HEK293 (cell line): Measurements from ENCODE around the gene TRAPPC11.

ENCODE experiments used
- CTCF ChIA-PET: fragments of 350-600 bp; formaldehyde crosslinking; extraction: SDS; loops from one replicate; lab custom pipeline; 2021; ENCODE audit warnings: antibody characterized with exemption; lab: Yijun Ruan, JAX
- POLR2A ChIA-PET: fragments of 300-600 bp; formaldehyde crosslinking; extraction: SDS; loops from one replicate; lab custom pipeline; 2020; ENCODE audit warnings: antibody characterized with exemption, inconsistent platforms; lab: Yijun Ruan, JAX
- H3K27ac ChIP-seq: fragments of 200-500 bp; sonication (Bioruptor generic); 2 replicates; pipeline ENCODE4 v1.5.1; 2014; ENCODE audit warnings: low read depth, low read length, control low read depth, inconsistent platforms; ENCODE audit errors: extremely low read depth
- H3K36me3 ChIP-seq, 2 experiments: fragments of 200-500 bp in 1 of 2; sonication (Bioruptor generic) in 1 of 2; 1 replicate in 1 of 2; 2 replicates in 1 of 2; pipeline ENCODE4 v1.5.1; 2014 to 2017; ENCODE audit warnings: inconsistent platforms in 2 of 2, low read length in 2 of 2; ENCODE audit not compliant: control insufficient read depth in 2 of 2, insufficient read depth in 1 of 2
- H3K4me1 ChIP-seq: fragments of 200-500 bp; sonication (Bioruptor generic); 2 replicates; pipeline ENCODE4 v1.5.1; 2014; ENCODE audit warnings: mild to moderate bottlenecking, low read length, inconsistent platforms; ENCODE audit not compliant: control insufficient read depth, insufficient read depth
- H3K4me3 ChIP-seq: 2 replicates; pipeline ENCODE4 v1.5.1; 2011; ENCODE audit warnings: low read depth, mild to moderate bottlenecking, control low read depth, low read length, moderate library complexity
- H3K9me3 ChIP-seq: fragments of 200-500 bp; sonication (Bioruptor generic); 2 replicates; pipeline ENCODE4 v1.5.1; 2014; ENCODE audit warnings: low read depth, low read length, inconsistent platforms; ENCODE audit not compliant: control insufficient read depth, insufficient read depth
- ELK4 ChIP-seq: IDR thresholded peaks from 2 replicates; pipeline ENCODE4 v1.6.1; 2011; ENCODE audit warnings: mild to moderate bottlenecking, low read depth, low read length, borderline replicate concordance
- IKZF3 ChIP-seq: fragments of 450-650 bp; IDR thresholded peaks from 2 replicates; pipeline ENCODE4 v1.5.0; 2018; ENCODE audit warnings: missing biosample characterization, mild to moderate bottlenecking, missing genetic modification characterization, moderate library complexity
- INSM2 ChIP-seq: fragments of 450-650 bp; formaldehyde crosslinking; IDR thresholded peaks from 2 replicates; pipeline ENCODE4 v1.5.1; 2016; ENCODE audit warnings: missing biosample characterization, missing genetic modification characterization
- MYNN ChIP-seq: fragments of 450-650 bp; formaldehyde crosslinking; IDR thresholded peaks from 2 replicates; pipeline ENCODE4 v1.5.1; 2016; ENCODE audit warnings: missing biosample characterization, missing genetic modification characterization, borderline replicate concordance
- SETDB1 ChIP-seq: IDR thresholded peaks from one replicate; pipeline ENCODE4 v1.6.1; 2017; ENCODE audit warnings: mild to moderate bottlenecking, low read length, moderate library complexity, mixed read lengths; ENCODE audit not compliant: insufficient read length
- ZBTB44 ChIP-seq: fragments of 450-650 bp; IDR thresholded peaks from 2 replicates; pipeline ENCODE4 v1.5.1; 2018; ENCODE audit warnings: missing biosample characterization, mild to moderate bottlenecking, missing genetic modification characterization
- ZBTB7A ChIP-seq: fragments of 450-650 bp; formaldehyde crosslinking; IDR thresholded peaks from 2 replicates; pipeline ENCODE4 v1.5.1; 2016; ENCODE audit warnings: low read depth, missing biosample characterization, missing genetic modification characterization
- ZEB2 ChIP-seq: fragments of 450-650 bp; formaldehyde crosslinking; IDR thresholded peaks from 2 replicates; pipeline ENCODE4 v1.5.1; 2016; ENCODE audit warnings: missing biosample characterization, missing genetic modification characterization
- ZFP3 ChIP-seq: fragments of 450-650 bp; formaldehyde crosslinking; IDR thresholded peaks from 2 replicates; pipeline ENCODE4 v1.5.1; 2016; ENCODE audit warnings: low read depth, missing biosample characterization, missing genetic modification characterization
- ZFP37 ChIP-seq: fragments of 450-650 bp; formaldehyde crosslinking; IDR thresholded peaks from 2 replicates; pipeline ENCODE4 v1.5.1; 2016; ENCODE audit warnings: missing biosample characterization, missing genetic modification characterization
- ZNF19 ChIP-seq: fragments of 450-650 bp; formaldehyde crosslinking; IDR thresholded peaks from 2 replicates; pipeline ENCODE4; 2016; ENCODE audit warnings: missing biosample characterization, missing genetic modification characterization, low read depth
- ZNF513 ChIP-seq: fragments of 450-650 bp; IDR thresholded peaks from 2 replicates; pipeline ENCODE4 v1.5.1; 2018; ENCODE audit warnings: missing biosample characterization, missing genetic modification characterization
- ZNF518A ChIP-seq: fragments of 450-650 bp; formaldehyde crosslinking; conservative IDR thresholded peaks from 2 replicates; pipeline ENCODE4 v1.5.1; 2016; ENCODE audit warnings: low read depth, missing biosample characterization, missing genetic modification characterization
- ZNF544 ChIP-seq: fragments of 450-650 bp; formaldehyde crosslinking; IDR thresholded peaks from 2 replicates; pipeline ENCODE4 v1.5.0; 2017; ENCODE audit warnings: missing biosample characterization, missing genetic modification characterization
- ZNF596 ChIP-seq: fragments of 450-650 bp; IDR thresholded peaks from 2 replicates; pipeline ENCODE4 v1.5.0; 2018; ENCODE audit warnings: missing biosample characterization, mild to moderate bottlenecking, missing genetic modification characterization, moderate library complexity
- ZNF600 ChIP-seq: fragments of 450-650 bp; formaldehyde crosslinking; IDR thresholded peaks from 2 replicates; pipeline ENCODE4 v1.5.1; 2016; ENCODE audit warnings: missing biosample characterization, missing genetic modification characterization
- ZNF654 ChIP-seq: fragments of 450-650 bp; formaldehyde crosslinking; IDR thresholded peaks from 2 replicates; pipeline ENCODE4 v1.5.1; 2016; ENCODE audit warnings: low read depth, missing biosample characterization, missing genetic modification characterization
- ZNF658 ChIP-seq: fragments of 450-650 bp; formaldehyde crosslinking; IDR thresholded peaks from 2 replicates; pipeline ENCODE4; 2016; ENCODE audit warnings: missing biosample characterization, missing genetic modification characterization
- ZNF776 ChIP-seq: fragments of 450-650 bp; formaldehyde crosslinking; IDR thresholded peaks from 2 replicates; pipeline ENCODE4 v1.5.0; 2017; ENCODE audit warnings: missing biosample characterization, missing genetic modification characterization, borderline replicate concordance
- ZSCAN30 ChIP-seq: fragments of 450-650 bp; IDR thresholded peaks from 2 replicates; pipeline ENCODE4 v1.5.1; 2018; ENCODE audit warnings: missing biosample characterization, mild to moderate bottlenecking, missing genetic modification characterization, moderate library complexity

TRAPPC11 gene

GRCh38 chr4:183632689-183633088 lies 26.4 kb upstream of the TRAPPC11 start:
- no peak for TF ChIP-seq ZNF19 (tag by site-specific recombination)
- TF ChIP-seq INSM2 (tag by site-specific recombination), result no peak
- TF ChIP-seq ZNF654 (tag by site-specific recombination), result no peak
- TF ChIP-seq ZBTB44 (tag by site-specific recombination), result no peak
- TF ChIP-seq ZSCAN30 (tag by site-specific recombination), result no peak
- Histone ChIP-seq H3K27ac (no peak overlapping the region), H3K36me3 (no peaks in the 10 kb centered on the region), H3K4me3 (no peak overlapping the region), H3K4me1 (no peaks in the 10 kb centered on the region), H3K9me3 (no peaks in the 10 kb centered on the region)
- ChIA-PET CTCF (no interaction called here), POLR2A (no interaction called here)

GRCh38 chr4:183633476-183634400 lies 25.4 kb upstream of the TRAPPC11 start:
- no peak overlapping the region for H3K4me3 ChIP-seq
- H3K27ac ChIP-seq, result no peak overlapping the region
- TF ChIP-seq ZNF518A (tag by site-specific recombination), result no peak
- no peak for TF ChIP-seq ELK4
- no peak for TF ChIP-seq ZNF596 (tag by site-specific recombination)
- no peak for TF ChIP-seq ZFP37 (tag by site-specific recombination)
- TF ChIP-seq ZNF513 (tag by site-specific recombination), result no peak
- no peak for TF ChIP-seq ZNF658
- no peak for TF ChIP-seq ZNF600 (tag by site-specific recombination)
- no peak for TF ChIP-seq ZEB2 (tag by site-specific recombination)
- TF ChIP-seq SETDB1, result no peak
- no peak for TF ChIP-seq ZBTB44 (tag by site-specific recombination)
- no peak for TF ChIP-seq ZNF544 (tag by site-specific recombination)
- TF ChIP-seq ZNF776 (tag by site-specific recombination), result no peak
- TF ChIP-seq IKZF3 (tag by site-specific recombination), result no peak
- no peak for TF ChIP-seq ZFP3
- TF ChIP-seq ZBTB7A, result no peak
- no peak for TF ChIP-seq MYNN (tag by site-specific recombination)
- no peaks in the 10 kb centered on the region for H3K9me3 ChIP-seq
- no peaks in the 10 kb centered on the region for H3K4me1 ChIP-seq
- ChIA-PET POLR2A (interaction anchor here (0.7 kb wide), 1 partner anchor 154 kb away, joined by 3 read pairs; no protein-coding TSS in a partner anchor), CTCF (no interaction called here)
- H3K36me3 ChIP-seq, result no peaks in the 10 kb centered on the region
